NCI-H446 (cell line): ENCODE data around the gene ZNF552.

Experiments used
- DNase-seq, 2 experiments: peaks; one replicate each; lab custom pipeline; 2025; lab: John Stamatoyannopoulos, UW

Gene ZNF552

DNA sequence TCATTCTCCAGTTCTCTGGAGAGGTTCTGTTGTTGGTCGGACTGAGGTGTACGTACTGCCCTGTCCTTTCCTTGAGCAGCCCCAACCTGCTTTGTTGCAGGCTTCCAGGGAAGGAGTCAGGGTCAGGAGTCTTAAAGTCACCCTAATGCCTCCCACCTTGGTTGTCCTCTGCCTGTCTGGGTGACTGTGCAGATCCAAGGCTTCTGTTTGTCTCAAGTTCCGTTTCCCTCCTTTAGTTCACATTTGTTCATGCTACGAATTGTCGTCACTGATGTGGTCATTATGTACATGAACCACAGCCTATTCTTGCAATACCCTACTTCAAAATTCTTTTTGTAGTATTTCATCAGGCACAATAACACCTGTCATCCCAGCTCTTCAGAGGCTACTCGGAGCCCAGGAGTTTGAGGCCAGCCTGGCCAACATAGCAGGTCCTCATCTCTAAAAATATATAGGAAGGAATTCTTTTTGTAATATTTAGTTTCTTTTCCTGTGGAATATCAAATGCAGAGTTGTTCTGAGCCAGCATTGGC lies 37.9 kb downstream of the ZNF552 start:
- no peak for DNase-seq

DNA sequence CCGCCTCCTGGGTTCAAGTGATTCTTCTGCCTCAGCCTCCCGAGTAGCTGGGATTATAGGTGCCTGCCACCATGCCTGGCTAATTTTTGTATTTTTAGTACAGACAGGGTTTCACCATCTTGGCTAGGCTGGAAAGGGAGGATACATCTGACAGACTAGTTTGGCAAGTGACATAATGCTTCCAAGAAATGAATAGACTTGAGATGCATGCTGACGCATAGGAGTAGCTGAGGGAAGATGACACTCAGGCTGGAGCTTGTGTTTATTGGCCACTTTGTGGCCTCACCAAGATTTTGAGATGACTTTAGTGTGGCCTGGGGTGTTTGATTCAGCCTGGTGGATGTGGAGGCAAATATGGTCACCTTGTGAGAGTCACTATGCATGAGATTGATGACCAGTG lies 41.2 kb downstream of the ZNF552 start:
- DNase-seq, result no peak

DNA sequence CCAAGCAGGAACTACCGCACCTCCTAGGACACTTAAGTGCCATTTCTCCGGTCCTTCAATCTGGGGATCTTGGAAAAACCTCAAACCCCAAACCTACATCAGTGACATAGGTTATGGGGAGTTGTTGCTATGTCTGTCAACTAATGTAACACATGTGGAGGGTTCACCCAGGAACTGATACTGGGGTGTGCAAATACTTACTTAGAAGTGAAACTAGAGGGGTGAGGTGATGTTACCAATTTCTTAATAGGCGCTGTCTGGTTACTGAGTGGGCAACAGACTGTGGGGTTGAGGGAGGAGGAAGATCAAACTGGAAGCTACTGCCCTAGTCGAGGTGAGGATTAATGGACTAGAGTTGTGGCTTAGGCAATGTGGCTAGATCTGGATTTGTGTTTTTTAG lies 43.3 kb downstream of the ZNF552 start:
- no peak for DNase-seq

GRCh38 chr19:57769345-57770131 lies 45.2 kb downstream of the ZNF552 start, which contains the start of gene ZNF586:
Gene ZNF586, plus strand, starts transcription at chr19:57769676. Its CDS starts 167 bp downstream, at chr19:57769843.
- DNase-seq, result peak; percentile 69 to 90

- DNase-seq, result no peak
These were observed 55.6 kb downstream of the ZNF552 start for GRCh38 chr19:57759096-57759495.

DNA sequence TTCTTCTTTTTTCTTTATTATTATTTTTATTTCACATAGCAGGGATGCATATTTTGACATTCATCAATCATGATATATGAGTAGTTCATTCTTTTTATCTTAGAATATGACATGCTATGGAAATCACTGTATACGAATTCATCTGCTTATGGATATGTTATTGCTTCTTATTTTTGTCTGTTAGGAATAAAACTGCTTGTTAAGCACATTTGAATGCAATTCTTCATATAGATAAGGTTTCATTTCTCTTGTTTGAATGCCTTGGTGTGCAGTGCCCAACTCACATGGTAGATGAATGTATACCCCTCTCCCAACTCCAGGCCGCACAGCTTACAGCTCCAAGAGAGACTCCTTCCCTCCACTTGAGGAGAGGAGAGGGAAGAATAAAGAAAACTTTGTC lies 56.8 kb downstream of the ZNF552 start:
- DNase-seq, result no peak
